GM21528 (cell line): ENCODE results near the gene SAAL1.
"Not testable (repeated sequence)": the region's sequence is repeated elsewhere in the genome, so short reads cannot be mapped to it uniquely, and the experiment has no call there.

Experiments
- ATAC-seq: cut with Tn5 transposase; IDR thresholded peaks from one replicate; pipeline ENCODE4 v1.9.1; 2021; ENCODE audit warnings: mild to moderate bottlenecking, moderate library complexity; ENCODE audit not compliant: unreplicated experiment, low FRiP score

SAAL1 gene, protein sequence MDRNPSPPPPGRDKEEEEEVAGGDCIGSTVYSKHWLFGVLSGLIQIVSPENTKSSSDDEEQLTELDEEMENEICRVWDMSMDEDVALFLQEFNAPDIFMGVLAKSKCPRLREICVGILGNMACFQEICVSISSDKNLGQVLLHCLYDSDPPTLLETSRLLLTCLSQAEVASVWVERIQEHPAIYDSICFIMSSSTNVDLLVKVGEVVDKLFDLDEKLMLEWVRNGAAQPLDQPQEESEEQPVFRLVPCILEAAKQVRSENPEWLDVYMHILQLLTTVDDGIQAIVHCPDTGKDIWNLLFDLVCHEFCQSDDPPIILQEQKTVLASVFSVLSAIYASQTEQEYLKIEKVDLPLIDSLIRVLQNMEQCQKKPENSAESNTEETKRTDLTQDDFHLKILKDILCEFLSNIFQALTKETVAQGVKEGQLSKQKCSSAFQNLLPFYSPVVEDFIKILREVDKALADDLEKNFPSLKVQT

DNA sequence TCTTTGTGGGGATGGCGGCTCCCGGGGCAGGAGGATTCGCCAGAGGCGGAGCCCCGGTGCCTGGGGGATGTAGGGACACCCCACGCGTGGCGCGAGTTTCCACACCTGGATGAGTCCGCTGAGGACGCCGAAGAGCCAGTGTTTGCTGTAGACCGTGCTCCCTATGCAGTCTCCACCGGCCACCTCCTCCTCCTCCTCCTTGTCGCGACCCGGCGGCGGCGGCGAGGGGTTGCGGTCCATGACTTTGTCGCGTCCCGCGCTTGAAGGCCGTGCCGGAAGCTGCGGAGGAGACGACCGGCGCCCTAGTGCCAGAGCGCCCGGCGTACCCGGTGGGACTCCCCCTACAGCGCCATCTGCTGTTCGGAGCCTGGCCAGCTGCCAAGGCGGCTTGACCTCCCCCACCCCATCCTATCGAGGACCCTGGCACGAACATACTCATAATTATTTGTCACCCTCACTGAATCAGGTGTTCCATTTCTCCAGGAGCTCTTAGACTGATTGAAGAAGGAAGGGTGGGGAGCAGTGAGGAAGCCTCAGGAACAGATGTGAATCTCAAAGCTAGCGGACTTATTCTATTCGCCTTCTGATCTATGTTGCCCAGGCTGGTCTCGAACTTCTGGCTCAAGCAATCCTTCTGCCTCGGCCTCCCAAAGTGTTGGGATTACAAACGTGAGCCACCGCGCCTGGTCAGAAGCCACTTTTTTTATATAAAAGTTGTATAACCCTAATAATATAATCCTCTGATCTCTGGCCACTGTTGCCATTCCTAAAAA lies at the start of gene SAAL1:
SAAL1 (minus strand) TSS at position 281 of the 773 bp plus-strand sequence; CDS start at position 240, 41 bp downstream.
- ATAC-seq: peak; percentile 95

DNA sequence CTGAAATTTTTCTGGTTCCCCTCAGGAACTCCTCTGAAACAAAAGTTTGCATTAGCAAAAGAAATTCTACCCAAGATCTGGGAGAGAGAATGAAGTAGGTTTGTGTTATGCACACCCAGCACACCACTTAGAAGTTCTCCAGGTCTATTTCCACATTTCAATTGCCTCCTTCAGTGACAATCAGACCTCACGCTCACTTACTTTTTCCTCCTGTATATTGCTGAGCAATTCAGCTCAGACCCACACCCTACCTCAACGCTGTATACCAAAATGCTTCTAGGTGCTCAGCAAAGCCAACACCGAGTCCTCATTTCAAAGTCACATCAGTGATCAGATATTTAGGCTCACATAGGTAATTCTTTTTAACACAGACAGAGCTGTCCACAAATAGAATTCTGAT lies 45.7 kb upstream of the SAAL1 start:
- ATAC-seq: no peak

DNA sequence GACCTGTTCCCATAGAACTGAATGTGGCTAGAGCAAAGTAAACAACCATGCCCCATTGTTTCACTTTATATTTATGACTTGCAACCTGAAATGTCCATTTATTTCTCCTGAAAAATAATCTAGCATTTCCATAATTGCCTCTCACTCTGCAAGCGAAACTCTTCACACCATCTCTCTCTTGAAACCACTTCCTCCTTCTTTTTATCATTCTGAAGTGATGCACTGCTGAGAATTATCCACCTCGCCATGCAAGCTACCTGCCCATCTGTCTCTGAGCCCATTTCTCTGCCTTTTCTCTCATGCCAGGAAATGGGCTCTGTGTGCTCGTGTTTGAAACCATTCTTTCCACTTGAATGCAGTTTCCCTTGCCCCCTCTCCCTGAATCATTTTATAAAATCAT lies 40.0 kb upstream of the SAAL1 start:
- no peak for ATAC-seq

DNA sequence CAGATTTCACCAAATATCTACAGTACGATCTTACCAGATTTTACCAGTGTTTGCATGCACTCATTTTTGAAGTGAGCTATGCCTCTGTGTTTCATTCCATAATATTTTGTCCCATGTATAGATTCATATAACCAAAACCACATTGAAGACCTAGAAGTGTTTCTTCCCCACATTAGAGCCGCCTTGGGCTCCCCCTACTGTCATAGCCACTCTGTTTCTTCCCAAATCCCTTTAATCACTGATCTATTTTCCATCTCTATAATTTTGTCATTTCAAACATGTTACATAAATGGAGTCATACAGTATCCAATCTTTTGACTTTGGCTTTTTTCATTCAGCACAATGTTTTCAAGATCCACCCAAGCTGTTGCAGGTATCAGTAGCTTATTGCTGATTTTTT lies 39.1 kb upstream of the SAAL1 start:
- ATAC-seq: no peak

DNA sequence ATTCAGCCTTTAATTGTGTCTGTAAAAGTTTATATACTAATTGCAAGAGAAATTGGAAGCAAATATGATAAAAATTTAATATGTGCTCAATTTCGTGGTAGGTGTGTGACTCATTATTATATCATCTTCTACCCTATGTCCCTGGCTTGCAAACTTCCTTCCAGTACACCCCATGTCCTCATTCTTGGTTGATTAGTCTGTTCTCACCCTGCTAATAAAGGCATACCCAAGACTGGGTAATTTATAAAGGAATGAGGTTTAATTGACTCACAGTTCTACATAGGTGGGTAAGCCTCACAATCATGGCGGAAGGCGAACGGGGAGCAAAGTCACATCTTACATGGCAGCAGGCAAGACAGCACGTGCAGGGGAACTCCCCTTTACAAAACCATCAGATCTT lies 38.4 kb upstream of the SAAL1 start:
- no peak for ATAC-seq

DNA sequence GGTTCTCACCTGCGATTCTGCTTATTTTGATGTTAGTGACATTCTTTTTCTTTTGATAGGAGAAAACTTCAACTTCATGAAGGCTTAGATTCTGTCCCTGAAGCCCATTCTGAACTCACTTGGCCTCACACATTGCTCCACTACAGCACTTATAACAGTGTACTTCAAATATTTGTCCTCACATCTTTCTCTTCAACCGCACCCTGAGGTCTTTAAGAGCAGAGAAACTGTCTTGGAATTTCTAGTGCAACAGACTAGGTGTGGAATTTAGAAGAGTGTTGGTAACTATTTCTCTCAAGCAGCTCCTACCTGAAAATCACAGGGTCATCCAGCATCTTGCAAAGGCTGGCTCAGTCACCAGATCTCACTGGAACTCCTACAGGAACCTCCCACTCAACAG lies 34.3 kb upstream of the SAAL1 start:
- no peak for ATAC-seq

DNA sequence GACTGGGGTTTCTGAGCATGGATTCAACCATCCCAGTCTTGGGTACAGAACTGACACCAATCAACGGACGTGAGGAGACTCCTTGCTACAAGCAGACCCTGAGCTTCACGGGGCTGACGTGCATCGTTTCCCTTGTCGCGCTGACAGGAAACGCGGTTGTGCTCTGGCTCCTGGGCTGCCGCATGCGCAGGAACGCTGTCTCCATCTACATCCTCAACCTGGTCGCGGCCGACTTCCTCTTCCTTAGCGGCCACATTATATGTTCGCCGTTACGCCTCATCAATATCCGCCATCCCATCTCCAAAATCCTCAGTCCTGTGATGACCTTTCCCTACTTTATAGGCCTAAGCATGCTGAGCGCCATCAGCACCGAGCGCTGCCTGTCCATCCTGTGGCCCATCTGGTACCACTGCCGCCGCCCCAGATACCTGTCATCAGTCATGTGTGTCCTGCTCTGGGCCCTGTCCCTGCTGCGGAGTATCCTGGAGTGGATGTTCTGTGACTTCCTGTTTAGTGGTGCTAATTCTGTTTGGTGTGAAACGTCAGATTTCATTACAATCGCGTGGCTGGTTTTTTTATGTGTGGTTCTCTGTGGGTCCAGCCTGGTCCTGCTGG lies 31.4 kb upstream of the SAAL1 start:
- no peak for ATAC-seq

DNA sequence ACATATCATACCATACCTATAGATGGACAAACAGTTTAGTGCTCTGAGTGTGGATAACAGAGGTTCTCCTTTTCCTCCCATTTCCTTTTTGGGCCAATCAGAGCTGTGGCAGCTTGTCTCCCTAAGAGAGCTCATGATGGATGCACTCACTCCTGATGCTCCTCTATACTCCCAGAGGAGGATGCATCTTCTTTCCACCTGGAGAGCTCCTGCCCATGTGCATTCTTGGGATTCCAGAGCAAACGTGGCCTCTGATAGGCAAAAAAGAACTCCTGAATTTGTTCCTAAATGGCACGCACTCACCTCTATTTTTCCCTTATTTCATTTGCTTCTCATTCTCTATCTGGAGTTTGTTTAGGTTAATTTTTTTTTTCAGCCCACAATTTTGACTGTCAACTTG lies 29.4 kb upstream of the SAAL1 start:
- no peak for ATAC-seq

DNA sequence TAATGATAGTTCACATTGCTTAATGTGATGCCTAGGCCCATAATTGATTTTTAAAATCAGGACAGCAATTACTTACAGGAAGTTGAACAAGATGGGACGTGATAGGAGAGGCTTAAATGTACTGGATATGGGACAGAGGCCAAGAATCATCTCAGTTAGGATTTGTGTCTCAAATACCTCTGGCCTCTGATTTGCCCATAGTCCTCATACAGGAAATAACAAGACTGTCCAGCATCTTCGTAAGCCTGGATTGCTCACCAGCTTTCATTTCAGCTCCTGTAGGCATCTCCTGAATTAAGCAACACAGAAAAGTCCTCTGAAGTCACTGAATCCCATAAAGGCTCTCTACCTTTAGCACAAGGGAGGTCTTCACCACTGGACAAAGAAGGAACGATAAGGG lies 26.5 kb upstream of the SAAL1 start, which contains the start of gene MRGPRX3:
MRGPRX3 (plus strand) TSS at position 231 of the 400 bp plus-strand sequence. CDS start 4,632 bp downstream, outside the sequence.
- no peak for ATAC-seq

DNA sequence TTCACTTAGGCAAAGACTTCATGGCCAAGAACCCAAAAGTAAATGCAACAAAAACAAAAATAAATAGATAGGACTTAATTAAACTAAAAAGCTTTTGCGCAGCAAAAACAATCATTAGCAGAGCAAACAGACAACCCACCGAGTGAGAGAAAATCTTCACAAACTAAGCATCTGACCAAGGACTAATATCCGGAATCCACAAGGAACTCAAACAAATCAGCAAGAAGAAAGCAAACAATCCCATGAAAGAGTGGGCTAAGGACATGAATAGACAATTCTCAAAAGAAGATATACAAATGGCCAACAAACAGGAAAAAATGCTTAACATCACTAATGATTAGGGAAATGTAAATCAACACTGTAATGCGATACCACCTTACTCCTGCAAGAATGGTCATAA lies 25.2 kb upstream of the SAAL1 start:
- not testable (repeated sequence) for ATAC-seq

DNA sequence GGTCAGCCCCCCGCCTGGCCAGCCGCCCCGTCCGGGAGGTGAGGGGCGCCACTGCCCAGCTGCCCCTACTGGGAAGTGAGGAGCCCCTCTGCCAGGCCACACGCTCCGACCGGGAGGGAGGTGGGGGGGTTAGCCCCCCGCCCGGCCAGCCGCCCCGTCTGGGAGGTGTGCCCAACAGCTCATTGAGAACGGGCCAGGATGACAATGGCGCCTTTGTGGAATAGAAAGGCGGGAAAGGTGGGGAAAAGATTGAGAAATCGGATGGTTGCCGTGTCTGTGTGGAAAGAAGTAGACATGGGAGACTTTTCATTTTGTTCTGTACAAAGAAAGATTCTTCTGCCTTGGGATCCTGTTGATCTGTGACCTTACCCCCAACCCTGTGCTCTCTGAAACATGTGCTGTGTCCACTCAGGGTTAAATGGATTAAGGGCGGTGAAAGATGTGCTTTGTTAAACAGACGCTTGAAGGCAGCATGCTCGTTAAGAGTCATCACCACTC lies 15.5 kb upstream of the SAAL1 start:
- not testable (repeated sequence) for ATAC-seq

DNA sequence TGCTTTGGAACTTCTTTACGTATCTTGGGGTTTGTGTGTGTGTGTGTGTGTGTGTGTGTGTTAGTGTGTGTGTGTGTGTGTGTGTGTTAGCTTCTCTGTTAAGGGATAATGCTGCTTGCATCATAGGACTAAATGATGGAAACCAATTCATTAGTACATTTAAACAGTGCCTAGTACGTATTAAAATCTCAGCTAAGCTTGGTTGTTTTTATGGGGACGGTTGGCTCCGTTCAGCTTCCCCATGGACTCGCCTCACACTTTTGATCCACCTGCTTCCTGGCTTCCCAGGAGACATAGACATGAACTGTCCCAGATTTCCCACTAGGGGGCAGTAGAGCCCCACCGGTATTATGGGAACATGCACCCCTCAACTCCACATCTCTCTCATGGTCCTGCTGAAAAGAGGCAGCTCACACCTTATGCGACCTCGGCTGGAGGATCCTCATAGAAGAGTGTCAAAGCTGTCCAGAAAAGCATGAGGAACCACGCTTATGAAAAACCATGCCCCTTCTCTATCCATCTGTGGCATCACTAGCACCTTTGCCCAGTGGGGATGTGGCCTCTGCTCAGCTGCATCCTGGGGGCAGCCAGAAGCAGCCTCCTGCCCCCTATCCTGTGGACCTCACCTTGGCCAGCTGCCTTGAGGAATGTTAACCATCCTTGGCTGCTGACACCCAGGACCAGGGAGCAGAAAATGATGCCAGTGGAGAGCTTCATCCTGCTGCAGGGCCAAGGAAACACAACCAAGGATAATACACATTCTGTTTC lies 9.7 kb upstream of the SAAL1 start:
- peak; percentile 75 for ATAC-seq

DNA sequence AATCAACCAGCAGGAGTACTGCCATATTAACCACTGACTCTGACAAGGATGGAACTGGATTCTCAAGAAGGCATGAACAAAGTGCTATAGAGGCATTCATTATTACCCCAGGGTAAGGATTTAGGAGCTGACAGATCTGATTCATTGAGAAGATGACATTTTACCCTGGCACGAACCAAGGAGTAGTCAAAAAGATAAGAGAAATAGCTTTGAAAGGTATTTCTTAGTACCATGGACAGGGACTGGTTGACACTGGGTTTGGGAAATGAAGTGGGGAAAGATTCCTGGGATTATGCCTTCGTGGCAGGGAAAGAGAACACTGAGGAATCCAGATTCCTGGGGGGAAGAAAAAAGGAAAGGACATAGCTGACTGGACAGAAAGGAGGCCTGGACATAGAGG lies 5.1 kb upstream of the SAAL1 start:
- no peak for ATAC-seq

DNA sequence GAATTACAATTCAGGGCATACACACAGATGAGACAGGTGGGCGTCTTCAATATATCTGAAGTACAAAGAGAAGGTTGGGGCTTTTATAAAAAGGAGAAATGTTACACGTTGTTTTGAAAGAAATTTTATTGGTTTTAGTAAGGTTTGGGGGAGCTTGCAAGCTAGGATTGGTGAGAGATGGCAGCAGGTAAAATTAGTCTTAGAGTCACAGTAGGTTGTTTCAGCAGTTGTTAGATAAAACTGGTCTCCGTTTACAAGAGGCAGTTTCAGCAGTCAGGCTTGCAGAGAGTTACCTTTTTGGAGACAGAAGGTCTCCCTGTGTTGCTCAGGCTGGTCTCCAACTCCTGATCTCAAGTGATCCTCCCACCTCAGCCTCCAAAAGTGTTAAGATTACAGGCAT lies 2.4 kb upstream of the SAAL1 start:
- no peak for ATAC-seq

DNA sequence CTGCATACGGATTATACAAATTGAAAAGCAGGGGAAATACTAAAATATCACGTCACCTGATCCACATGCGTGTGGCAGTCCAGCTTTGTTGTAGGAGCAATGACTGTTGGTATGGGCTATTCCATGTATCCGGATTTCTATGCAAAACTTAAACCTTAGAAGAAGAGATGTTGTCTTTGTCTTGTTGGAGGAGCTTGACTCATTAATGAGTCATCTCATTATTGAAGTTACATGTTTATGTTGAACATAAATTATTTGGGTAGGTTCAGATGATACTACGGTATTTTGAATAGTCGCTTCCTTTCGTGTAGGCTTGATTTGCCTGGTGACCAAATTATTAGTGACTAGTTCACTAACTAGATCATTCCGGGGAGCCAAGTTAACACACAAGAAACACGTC lies 806 bp upstream of the SAAL1 start:
- no peak for ATAC-seq

DNA sequence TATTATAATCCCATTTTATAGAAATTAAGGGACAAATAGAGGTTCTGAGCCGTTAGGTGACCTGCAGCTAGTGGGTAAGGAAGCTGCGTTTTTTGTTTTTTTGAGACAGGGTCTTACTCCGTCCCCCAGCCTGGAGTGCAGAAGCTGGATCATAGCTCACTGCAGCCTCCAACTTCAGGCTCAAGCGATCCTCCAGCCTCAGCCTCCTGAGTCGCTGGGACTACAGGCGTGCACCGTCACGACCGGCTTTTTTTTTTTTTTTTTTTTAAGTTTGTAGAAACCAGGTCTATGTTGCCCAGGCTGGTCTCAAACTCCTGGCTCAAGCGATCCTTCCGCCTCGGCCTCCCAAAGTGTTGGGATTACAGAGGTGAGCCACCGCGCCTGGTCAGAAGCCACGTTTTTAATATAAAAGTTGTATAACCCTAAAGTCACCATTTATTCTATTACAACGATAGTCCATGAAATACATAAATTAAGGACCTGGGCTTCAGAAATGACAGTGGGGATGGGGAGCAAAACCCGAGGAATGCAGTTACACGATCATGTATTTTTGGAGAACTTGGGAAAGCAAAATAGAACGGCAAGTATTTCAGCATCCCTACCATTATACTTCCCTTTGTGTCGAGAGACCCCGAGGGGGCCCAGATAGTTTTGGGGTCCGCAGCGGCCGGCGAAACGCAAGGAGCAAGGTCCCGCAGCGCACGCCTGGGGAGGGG lies 638 bp downstream of the SAAL1 start:
- no peak for ATAC-seq

DNA sequence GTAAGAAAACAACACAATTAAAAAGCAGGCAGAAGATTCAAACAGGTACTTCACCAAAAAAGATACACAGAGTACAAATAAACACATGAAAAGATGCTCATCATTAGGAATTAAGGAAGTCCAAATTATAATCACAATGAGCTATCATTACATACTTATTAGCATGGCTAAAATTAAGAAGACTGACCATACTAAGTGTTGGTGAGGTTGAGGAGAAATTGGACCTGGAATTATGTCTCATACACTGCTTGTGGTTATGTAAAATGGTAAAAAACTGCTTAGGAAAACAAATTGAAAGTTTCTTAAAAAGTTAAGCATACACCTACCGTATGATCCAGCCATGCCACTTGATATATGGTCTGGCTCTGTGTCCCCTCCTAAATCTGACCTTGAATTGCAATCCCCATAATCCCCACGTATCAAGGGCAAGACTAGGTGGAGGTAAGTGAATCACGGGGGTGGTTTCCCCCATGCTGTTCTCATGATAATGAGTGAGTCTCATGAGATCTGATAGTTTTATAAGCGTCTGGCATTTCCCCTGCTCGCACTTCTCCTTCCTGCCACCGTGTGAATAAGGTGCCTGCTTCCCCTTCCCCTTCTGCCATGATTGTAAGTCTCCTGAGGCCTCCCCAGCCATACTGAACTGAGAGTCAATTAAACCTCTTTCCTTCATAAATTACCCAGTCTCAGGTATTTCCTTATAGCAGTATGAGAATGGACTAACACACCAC lies 4.8 kb downstream of the SAAL1 start:
- no peak for ATAC-seq

DNA sequence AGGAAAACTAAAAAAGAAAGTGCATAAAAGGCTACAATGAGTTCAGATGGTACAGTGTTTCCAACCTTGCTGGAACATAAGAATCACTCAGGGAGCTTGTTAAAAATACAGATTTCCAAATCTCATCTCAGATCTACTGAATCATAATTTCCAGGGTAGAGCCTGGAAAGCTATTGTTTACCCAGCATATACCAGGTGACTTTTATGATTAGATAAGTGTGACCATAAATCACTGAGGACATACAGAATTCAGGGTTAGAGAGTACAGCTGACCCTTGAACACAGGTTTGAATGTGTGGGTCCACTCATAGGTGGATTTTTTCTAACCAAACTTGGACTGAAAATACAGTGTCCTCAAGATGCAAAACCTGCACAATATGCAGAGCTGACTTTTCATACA lies 11.9 kb downstream of the SAAL1 start:
- ATAC-seq: no peak

DNA sequence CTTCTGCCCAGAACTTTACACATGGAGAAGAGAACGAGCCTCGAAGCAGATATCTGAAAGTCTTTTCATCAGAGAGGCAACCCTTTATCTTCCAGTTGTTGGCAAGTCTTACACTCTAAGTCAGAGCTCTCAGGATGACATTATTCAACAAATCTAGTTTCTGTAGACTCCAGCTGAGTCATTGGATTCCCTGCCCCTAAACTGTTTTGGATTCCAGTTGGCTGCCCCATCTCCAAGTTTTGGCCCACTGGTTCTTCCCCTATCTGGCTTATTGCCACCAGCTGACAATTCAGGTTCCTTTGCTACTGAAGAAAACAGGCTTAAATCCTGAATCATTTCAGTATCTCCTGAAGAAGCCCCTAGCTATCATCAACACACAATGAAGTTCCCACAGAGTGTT lies 14.2 kb downstream of the SAAL1 start:
- no peak for ATAC-seq
